HG03571 (cell line): ENCODE results near the gene FAM210A.

Experiments
- ATAC-seq: cut with Tn5 transposase; IDR thresholded peaks from one replicate; pipeline ENCODE4 v1.9.1; 2021; ENCODE audit not compliant: unreplicated experiment

Gene FAM210A

DNA sequence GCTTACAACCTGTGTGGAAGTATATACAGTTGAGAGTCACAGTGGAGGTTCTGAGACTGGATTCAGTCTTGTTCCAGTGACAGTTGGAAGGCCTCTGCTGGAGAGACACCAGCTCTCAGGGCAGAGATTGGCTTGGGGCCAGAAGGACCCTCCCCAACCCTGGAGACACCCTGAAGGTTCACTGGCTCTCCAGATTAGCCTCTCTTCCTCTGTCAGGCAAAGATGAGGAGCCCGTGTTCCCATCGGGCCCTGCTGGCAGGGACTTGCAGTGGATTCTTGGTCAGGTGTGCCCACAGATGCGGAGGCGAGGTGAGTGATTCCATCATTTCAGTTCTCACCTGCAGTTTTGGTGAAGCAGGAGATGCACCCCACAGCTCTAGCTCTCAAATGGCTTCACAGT is 78.6 kb downstream of the FAM210A start:
- ATAC-seq, result no peak

DNA sequence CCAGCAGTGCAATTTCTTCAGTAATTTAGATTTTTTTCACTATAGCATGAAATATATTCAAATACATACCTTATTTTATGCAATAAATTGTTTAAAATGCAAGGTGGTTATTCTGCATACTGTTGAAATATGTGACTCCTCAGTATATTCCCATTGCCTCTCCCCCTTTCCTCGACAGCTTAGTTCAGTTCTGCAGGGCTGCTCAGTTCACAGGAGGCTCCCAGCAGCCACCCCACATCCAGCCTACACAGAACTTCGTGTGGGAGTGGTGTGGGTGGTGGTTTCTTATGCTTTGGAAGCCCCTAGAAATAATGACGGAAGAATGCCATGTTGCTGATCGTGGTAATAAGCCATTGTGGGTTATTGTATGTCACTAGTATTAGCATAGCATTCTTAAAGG is 79.7 kb downstream of the FAM210A start:
- ATAC-seq, result no peak

DNA sequence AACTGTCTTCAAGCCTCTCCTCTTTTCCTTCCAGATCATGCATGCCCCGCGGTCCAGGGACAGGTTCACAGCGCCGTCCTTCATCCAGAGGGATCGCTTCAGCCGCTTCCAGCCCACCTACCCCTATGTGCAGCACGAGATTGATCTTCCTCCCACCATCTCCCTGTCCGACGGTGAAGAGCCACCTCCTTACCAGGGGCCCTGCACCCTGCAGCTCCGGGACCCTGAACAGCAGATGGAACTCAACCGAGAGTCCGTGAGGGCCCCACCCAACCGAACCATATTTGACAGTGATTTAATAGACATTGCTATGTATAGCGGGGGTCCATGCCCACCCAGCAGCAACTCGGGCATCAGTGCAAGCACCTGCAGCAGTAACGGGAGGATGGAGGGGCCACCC is 81.3 kb downstream of the FAM210A start:
- no peak for ATAC-seq

DNA sequence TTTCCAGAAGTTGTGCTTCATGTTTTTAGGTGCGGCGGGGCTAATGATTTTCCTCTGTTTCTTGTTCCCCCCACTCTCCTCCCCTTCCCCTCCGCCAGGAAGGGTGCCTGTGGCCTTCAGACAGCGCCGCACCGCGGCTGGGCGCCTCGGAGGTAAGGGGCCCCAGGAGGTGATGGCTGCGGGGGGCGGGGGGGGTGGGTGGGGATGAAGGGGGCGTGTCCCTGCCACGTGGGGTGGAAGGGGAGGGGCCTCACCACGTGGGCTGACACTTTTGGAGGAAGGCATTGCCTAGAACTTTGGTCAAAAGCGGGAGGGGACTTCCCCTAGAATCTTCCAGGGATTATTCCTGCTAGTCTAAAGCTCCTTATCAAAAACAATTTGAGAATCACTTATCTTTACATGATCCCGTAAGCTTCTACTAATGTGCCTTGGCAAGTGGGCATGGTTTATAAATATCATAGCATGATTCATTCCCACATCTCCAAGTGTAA is 83.1 kb downstream of the FAM210A start:
- ATAC-seq, result no peak

DNA sequence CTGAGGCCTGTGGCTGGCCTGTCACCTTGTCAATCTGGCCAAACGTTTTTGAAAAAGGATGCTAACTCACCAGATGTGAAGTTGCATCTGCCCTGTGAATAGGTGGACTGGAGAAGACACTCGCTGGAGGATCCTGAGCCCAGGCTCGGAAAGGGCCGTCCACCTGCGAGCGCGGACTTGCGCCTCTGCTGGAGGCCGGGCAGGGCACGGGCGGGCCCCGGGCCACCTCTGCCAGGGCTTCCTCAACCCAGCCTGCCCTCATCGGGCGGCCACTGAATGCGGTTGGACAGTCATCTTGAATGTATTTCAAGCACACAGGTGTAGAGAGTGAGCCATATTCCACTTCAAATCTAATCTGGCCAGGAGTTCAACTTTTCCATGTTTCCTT is 83.9 kb downstream of the FAM210A start:
- ATAC-seq, result no peak

DNA sequence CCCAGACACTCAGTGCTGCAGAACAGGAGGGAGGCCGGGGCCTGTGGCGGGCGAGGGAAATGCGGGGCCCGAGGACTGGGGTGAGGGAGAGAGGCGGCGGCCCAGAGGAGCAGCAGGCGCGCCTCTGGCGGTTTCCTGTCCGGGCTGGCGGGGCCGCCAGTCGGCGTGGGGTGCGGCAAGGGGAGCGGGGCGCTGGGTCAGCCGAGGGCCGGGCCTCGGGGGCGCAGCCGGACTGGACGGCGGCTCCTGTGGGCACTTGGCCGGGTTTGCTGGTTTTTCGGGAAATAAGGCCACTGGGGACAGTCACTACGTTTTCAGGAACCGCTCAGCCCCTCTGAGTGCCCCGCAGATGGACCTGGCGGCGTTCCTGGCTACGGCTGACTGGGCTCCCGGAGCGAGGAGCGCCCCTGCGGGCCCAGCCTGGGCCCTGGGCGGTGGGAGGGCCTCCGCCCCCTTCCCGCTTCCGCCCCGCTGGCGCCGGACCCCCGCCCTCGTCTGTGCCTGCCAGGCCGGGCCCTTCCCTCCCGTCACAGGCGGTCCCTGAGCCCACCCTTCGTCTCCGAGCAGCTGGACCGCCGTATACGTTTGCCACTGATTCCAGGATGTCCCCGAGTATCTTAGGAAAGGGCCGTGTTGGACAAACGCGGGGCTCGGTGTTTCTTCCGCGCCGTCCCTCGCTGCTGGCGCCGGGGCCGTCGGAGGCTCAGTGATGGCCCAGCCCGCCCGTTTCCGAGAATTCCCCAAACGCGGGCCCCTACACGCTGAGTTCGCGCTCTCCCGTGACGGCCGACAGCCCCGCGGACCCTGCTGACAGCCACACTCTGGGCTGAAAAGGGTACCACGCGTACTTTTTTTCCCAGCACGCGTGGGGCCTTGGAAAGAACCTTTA is 84.6 kb downstream of the FAM210A start:
- no peak for ATAC-seq

DNA sequence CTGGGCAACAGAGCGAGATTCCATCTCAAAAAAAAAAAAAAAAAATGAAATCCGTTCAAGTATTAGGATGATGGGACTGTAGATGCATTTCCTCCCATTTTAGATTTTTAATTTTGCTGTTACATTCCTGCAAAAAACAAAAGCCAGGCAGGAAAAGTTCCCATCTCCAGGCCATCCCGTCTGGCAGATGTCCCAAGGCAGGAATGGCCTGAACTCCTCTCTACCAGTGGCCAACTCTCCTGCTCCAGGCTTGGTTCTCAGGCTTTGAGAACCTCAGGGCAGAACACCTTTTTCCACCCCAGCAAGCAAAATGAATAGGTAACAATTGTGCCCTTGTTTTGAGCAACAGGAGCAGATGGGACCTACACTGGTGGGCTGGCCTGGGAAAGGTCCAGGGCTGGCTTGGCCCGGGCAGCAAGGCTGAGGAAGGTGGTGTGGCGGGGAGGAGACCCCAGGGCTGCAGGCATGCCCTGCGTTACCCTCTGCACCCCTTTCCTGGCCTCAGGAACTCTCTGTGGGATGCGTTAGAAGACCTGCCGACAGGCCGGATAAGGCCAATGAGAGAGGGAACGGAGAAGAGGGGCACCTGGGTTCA is 86.0 kb downstream of the FAM210A start:
- no peak for ATAC-seq

DNA sequence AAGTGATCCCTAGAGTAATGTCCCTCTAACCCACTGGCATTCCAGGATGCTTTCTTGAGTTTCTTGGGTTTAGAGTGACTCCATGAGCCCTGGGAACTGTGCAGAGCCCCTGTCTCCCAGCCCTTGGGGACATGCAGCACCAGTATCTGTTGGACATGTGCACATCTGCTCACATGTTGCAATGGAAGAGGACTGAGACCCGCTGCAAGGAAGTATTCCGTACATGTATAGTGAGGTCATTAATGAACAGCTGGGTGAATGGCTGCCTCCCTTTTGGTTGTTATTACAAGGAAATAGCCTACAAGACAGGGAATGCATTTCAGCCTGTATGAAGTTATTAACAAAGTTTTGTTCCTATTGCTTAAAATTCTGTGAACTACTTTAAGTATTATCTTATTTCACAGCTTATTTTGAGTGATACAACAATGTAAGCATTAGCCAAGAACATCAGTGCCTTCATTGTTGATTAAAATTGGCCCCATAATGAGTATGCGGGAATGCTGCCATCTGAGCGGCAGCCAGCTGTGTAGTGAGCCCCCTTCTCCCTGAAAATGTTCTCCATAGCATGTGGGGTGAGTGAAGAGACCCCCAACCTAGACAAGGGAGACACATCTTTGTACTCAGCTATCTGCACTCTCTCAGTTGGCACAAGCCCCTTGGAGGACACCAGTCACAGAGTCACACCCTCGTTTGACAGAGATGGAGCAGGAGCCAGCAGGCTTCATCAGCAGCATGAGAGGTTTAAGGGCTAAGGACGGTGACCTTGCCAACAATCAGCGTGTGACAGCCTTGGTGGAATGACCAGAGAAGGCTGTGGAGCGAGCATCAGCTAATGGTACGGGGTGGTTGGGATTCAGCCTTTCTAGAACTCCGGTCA is 87.4 kb downstream of the FAM210A start:
- ATAC-seq, result no peak

DNA sequence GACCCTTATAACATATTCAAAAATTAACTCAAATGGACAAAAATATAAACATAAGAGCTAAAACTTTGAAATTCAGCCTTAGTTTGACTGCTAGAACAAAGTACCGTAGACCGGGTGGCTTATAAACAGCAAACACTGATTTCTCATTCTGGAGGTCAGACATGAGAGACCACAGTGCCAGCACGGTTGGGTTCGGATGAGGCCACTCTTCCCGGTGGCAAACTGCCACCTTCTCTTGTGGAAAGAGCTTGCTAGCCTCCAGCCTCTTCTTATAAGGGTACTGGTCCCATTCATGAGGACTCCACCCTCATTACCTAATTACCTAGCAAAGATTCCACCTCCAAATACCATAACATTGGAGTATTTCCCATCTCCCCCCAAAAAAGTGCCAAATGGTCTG is 91.3 kb downstream of the FAM210A start:
- ATAC-seq, result no peak

DNA sequence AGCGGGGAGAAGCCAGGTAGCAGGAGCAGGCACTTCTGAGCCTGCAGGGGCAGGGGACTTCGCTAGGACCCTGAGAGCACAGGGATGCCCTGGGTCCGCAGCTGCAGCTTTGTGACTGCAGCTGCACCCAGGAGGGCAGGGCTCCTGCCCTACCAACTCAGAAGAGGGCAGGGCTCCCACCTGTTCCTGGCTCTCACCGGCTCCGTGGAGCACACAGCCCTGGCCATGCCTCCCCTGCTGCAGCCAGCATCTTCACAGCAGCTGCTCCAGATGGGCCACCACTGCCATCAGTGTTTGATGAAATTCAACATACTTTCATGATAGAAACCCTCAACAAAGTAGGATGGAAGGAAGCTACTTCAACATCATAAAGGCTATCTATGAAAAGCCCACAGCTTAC is 92.7 kb downstream of the FAM210A start:
- no peak for ATAC-seq

DNA sequence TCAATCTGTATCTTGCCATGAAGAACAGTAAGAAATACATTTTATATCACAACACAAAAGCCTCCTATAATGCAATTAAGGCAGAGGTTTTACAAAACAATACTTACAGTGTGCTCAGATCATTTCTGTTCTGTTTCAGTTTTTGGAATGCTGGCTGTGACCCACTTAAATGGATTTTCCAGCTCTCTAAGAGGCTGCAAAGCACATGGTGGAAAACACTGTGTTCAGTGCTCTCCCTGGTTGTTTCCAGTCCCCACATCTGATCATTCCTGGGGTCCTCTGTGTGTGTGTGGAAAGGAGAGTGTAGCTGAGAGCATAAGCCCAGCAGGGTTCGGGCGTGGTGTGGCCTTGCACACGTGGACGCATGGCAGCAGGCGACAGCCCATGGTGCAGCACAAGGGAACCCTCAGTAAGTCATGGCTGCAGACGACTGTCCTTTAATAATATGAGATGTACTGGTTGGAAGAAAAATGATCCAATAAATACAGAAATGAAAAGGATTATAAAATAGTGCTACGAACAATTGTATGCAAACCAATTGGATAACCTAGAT is 95.6 kb downstream of the FAM210A start:
- ATAC-seq, result no peak

DNA sequence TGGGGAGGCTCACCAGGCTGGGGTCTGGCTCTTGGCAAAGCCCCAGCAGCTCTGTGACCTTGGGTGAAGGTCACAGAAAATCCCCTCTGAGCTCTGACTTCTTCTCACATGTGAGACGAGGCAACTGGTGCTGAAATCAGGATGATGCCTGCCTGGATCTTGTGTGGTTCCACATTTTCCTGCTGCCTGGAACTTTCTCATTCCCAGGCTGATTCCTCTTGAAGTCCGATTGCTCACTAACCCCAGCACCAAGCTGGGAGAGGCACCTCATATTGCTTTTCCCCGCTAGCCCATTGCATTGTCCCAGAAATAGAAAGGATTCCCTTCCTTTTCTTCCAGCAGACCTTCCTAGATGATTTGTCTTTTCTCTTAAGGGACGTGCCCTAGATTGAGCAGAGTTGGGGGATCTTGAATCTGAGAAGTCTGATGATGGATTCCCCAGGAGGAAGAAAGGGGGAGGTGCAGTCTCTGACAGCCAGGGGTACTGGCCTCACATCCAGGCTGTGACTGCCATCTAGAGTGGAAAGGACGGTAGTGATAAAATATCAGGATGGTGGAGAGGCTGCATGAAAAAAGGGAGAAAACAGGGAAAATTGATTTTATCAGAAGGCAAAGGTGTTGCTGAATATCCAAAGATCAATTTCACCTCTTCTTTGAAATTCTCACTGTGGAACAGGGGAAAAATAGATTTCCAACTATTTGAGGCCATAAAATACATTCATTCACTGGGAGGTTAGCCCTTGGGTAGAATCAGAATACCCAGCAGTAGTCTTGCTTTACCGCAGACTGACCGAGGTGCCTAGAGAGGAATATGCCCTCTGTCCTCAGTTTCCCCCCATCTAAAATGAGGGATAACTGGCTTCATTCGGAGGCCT is 96.3 kb downstream of the FAM210A start:
- peak; percentile 66 for ATAC-seq

DNA sequence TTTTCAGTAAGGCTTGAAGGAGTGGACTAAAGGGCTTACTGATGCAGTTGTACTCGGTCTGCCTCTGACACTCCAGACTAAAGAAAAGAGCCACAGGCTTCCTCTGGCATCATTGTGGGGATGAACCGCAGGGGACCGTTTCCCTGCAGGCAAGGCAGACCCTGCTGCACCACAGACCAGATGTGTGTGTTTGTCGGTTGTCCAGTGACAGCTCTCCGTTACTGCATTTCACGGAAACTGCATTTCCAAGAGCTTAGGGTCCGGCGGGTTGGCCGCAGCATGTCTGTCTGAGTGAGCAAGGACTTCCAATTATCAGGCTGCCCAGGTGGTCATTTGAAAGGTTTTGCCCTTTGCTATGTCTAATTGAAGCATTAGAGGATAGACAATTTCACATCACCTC is 98.1 kb downstream of the FAM210A start:
- ATAC-seq, result no peak

DNA sequence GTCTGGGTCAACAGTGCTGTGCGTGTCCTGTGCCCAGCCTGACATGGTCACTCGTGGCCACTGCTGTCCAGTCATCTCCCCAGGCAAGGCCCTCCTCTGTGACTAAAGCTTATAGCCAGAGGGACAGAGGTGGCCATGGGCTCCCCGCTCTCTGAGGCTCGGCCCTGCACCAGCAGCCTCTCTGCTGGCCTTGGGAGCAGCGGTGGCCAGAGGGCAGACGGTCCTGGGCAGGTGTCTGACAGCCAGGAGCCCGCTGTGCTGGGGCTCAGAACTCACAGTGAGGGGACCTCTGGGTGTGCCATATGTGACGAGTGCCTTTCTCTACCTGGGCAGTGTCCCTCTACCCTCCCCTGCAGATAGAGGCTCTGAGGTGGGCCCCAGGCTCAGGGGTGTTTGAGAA is 98.7 kb downstream of the FAM210A start:
- ATAC-seq, result no peak

DNA sequence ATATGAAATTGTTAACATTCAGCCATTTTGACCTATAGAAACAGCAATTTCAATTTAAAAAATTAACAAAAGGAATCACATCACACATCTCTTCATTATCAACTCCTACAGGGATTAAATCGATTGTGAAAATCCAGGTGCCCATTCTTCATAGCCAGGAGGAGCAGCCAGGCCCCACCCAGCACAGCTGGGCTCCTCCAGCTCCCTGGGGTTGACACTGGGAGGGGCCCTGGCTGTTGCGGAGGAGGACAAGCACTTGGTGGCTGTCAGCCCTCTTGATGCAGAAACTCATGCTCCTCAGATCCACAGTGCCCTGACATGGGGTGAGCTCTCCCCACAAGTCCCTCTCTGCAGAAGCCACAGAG is 99.8 kb downstream of the FAM210A start:
- no peak for ATAC-seq

DNA sequence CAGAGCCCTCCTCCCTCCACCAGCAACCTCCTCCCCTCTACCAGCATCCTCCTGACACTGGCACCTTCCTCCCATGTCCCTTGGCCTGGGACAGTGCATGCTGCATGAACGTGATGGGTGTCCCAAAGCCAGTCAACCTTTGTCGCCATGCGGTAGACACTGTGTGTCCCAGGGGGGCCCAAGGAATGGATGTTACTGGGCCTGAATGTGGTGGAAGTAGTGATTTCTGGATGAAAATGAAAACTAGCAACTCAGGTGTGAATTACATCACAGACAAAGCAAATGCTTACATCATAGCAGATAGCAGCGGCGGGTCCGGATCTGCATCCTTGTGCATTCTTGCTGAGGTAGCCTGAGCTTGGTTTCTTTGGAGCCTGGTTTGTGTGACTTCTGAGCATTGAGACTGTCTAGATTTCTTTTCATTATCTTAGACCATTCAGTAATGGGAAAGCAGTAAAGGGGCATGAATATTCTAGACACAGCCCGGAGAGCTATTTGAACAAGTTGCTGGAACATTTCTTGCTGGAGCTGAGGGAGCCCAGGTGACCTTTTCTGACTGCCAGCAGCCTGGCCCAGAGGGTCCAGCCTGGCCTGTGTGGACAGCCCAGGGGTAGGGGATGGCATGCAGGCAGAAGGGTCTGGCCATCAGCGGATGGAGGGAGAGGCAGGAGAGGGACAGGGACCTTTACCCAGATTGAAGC is 100.4 kb downstream of the FAM210A start:
- no peak for ATAC-seq

DNA sequence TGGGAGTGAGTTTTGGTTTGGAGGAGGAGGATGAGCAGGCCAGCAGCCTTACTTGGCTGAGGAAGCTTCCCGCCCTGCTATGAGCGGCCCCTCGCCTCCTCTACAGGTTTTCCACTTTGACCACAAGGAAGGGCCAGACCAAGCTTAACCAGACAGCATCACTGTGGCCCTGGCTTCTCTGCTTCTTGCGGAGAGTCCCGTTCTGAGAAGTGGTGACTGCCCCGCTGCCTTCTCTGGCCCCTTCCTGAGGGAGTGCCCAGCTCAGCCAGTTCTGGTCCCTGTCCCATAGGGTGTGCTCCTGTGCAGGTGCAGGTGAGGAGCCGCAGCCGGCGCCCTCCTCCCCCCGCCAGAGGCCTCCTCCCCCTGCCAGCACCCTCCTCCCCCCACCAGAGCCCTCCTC is 101.0 kb downstream of the FAM210A start:
- ATAC-seq, result no peak

DNA sequence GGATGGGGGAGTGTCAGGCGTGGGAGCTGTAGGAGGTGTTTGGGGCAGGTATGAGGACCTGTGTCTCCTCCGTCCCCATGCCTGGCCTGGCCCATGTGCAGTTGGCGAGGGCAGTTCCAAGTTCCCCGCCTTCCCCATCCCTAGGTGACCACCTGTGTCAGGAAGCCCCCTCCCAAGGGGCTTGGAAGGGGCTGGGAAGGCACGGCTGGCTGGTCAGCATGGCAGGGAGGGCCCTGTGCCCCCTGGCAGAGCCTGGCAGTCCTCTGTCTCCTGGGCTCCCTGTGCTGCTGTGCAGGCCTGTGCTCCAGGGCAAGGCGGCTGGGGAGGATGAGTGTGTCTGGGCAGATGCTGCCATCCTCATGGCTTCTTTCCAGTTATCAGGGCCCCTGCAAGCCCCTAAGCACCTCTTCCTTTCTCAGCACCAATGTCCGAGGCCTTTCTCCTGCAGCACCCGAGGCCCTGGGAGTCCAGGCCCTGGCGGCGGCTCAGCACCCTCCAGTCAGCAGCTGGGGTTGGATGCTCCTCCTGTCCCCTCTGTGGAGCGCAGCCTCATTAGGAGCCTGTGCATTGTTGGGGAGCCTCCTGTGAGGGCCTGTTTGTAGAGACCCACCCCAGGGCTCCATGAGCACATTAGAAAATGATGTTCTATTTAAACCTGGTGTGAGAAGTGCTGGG is 101.7 kb downstream of the FAM210A start:
- ATAC-seq, result no peak

DNA sequence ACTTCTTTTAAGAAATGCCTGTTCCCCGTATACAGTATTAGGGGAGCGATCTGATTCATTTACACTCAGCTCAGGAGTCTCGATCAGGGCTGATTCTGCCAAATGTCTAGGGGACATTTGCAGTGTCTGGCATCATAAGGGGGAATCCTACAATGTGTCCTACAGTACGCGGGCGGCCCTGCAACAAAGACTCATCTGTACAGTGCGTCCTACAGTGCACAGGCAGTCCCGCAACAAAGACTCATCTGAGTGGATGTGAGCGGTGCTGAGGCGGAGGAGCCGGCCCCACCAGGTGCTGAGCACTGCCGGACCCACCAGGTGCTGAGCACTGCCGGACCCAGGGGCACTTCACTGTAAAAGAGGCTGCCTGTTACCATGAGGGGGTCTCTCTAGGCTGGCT is 102.5 kb downstream of the FAM210A start:
- ATAC-seq, result no peak
